Glomerular visceral epithelial cell (primary cell): ENCODE data around the gene SPNS3.

ENCODE experiments used
- DNase-seq: peaks from one replicate; pipeline ENCODE4 v3.0.0-alpha.2; 2016; ENCODE audit errors: extremely low spot score

Gene SPNS3

DNA sequence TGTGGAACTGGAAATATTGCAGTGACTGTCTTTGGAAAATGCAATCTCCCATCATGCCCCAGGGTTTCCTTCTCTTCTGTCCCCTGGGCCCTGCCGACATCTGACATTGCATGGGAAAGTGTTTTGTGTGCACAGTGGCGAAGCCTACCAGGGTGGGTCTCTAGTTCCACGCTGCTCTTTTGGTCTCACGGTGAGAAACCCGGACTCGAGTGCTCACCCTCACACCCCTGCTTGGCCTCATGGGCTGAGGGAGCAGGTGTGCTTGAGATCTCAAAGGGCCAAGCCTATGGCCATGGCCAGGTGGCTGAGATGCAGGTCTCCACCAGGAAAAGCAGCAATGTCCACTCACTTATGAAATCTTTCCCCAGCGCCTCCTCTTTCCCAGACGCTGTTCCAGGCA lies 32.0 kb downstream of the SPNS3 start:
- no peak for DNase-seq

DNA sequence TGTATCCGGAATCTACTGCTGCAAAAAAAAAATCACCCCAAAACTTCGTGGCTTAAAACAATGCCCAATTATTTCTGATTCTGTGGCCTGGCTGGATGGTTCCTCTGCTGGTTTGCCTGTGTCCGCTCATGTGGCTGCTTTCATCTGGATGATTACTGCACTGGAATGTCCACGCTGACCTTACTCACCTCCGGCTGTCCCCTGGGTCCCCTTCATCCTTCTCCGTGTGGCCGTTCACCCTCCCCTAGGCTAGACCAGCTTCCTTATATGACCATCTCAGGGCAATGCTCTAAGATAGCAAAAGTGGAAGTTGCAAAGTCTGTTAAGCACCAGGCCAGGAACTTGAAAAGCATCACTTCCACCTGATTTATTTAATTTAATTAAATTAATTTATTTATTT lies 33.5 kb downstream of the SPNS3 start:
- no peak for DNase-seq

DNA sequence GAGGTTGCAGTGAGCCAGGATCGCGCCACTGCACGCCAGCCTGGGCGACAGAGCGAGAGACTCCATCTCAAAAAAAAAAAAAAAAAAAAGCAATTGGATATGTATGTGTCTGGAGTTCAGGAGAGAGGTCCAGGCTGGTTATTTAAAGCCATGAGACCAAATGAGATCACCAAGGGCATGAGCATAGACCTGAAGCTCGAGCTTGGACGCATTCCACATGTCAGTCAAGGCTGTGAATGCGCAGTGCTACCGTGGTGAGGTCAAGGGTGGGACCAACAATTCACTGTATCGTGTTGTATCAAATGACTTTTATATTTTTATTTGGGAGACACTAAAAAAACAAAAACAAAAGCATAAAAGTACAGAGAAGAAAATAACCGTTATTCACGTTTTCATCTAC lies 35.8 kb downstream of the SPNS3 start:
- DNase-seq = no peak

DNA sequence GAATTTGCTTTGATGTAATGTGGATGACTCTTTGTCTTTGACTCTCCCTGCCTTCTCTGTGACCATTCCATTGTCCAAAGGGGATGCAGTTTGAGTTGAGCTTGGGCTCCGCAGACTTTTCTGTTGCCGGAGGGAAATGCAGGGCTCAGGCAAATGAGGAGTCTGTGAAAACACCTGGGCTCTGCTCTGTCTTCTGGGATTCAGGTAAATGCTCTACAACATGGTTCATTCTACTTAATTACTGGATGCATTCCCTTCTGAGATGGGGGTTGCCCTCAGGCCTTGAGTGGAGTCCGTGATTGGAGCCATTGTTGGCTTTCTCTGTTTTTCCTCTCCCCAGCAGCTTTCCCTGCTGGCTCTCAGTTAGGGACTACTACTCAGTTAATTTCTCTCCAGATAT lies 38.5 kb downstream of the SPNS3 start:
- DNase-seq = no peak

DNA sequence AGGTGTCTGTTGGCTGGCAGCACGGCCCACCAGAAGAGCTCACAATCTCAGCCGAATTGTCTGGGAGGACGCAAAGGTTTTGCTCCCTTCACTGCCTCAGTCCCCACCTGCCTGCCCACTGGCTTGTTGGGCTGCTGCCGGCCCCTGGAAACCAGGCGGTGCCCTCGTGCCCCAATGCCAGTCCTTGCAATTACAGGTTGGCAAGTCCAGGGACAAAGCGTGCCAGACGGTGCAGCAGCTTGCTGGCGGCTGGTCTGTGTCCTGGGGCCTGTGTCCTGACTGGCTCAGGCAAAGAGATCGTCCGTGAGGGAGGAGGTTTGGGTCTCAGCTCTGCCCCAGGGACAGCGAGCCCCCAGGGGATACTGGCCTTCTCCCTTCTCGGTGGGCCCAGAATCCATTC lies 40.4 kb downstream of the SPNS3 start:
- no peak for DNase-seq

DNA sequence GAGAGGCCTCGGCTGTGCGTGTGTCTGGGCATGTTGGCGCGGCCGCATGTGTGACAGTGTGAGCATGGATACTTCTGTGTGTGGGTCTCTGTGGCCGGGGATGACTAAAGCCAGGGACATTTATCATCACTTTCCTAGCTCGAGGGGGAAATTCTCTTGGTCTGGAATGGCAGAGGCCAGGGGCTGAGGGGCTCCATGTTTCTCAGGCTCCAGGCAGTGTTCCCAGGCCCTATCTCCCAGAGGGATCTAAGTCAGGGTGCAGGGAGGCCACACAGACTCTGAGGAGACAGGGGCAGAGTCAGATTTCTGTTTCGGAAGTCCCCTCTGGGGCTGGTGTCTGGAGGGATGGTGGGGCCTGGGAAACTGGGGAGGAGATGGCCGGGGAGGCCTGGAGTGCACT lies 41.3 kb downstream of the SPNS3 start:
- DNase-seq = no peak

DNA sequence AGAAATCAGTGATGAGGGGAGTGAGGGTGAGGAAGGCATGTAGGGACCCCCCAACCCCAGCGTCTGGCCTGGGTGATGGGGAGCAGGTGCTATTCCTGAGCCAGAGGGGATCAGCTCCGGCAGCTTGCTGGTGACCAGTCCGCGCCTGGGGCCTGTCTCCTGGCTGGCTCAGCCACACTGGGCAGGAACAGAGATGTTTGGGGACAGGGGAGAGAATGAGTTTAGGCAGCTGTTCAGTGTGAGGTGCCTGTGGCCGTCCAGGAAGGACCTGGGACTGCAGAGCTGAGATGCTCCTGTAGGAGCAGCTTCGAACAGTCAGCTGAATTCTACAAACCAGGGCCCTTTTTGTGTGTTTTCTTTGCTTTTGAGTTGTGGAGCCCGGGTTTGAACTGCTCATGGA lies 41.7 kb downstream of the SPNS3 start:
- DNase-seq = no peak

DNA sequence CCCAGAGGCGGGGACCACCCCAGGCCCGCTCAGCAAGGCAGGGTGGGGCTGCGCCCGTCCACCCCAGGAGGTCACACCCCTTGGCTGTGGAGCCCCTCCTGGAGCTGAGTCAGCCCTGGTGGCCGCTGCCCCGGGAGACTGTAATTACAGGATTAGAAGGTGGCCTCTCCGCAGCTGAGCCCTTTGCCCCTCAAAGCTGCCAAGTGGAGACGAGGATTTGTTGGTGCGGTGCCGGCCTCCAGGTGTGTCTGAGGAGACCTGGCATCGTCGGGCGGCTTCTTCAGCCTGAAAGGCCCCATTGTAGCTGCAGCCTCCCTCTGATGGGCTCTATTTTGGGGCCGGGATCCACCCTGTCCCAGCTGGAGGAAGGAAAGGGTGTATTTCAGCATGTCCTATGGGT lies 42.3 kb downstream of the SPNS3 start:
- no peak for DNase-seq

DNA sequence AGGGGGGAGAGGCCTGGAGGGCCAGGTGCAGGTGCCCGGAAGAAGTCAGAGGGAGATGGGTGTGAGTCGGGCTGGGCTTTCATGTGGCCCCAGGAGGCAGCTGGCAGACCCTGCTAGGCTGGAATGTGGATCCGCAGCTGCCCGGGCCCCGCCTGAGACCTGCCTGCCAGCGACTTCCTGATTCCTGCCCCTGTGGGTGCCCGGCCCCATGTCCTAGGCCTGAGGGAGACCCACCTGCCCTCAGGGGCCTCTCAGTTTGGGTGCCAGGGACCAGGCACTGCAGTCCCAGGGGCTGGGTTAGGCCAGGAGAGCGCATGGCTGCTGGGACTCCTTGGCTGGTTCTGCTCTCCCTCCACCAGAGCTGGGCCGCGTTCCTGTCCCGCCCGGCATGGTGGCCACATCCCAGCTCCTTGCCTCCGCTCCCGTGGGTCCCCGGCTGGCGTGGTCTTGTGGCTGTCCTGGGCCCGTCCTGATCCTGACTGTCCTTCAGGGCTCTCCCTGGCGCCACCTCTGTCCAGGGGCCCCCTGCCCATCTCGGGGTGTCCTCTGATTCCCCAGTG lies 42.9 kb downstream of the SPNS3 start:
- DNase-seq = no peak

DNA sequence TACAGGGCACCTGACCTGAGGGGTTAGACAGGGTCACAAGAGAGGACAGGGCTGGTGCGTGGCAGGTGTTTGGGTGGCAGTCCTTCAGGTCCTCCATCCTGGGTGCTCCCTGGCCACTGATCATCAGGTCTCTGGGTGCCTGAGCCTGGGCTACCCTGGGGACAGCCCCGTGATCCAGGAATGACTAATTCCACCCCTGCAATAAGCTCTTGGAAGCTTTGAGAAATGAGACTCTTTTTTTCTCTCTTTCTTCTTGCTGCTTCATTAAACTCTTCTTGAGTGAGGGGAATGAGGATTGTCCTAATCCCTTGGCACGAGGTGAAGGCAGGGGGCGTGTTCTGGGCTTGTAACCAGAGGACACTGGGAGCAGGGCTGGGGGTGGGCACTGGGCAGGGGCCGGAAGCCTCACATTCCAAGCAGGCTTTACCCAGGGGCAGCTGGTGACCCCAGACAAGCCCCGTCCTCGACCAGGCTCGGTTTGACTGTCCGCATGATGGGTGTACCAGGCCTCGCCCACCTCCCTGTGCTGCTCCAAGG lies 43.6 kb downstream of the SPNS3 start:
- peak; percentile 40 for DNase-seq

DNA sequence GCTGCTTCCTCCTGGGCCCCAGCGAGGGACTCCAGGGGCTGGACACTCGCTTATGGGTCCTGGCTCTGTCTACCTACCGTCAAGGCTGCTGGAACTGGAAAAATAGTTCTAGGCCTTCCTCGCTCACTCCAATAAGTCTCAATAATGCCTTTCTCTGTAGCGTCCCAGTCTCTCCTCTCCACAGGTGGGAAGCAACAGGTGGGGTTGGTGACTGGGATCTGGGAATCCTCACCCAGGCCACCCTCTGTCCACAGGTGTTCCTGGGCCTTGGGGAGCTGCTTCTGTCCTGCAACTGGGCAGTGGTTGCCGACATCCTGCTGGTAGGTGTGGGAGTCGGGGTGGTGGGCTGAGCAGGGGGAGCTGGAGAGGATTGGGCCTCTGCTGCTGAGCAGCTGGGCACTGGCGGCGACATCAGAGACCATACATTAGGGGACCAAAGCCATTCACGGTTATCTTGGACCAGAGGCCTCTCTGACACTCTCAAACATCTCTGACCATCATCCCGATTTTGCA lies 44.6 kb downstream of the SPNS3 start:
- no peak for DNase-seq

DNA sequence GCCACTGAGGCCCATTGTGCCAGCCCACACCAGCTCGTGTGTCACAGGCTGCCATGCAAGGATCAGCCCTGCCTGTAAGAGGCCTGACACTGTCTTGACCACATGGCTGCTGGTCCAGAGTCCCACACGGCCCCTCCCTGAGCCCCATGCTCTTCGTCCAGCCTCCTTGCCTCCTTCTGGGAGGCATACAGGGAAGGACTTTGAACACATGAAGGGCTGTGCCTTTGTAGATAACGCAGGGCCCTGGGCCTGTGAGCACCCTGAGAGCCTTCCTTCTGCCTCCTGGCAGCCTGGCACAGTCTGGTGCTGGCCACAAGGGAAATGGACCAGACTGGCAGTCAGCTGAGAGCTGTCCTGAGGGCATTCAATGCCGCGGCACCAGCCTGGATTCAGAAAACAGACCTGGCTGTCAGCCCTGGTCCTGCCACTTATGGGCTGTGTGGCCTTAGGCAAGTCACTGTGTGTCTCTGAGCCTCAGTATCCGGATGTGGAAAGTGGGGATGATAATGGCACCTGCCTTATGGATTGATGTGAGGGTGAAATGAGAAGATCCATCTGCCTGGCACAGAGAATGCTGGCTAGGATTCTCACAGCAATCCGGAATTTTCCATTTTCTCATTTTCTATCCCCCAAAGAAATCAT lies 45.7 kb downstream of the SPNS3 start:
- peak; percentile 45 for DNase-seq

DNA sequence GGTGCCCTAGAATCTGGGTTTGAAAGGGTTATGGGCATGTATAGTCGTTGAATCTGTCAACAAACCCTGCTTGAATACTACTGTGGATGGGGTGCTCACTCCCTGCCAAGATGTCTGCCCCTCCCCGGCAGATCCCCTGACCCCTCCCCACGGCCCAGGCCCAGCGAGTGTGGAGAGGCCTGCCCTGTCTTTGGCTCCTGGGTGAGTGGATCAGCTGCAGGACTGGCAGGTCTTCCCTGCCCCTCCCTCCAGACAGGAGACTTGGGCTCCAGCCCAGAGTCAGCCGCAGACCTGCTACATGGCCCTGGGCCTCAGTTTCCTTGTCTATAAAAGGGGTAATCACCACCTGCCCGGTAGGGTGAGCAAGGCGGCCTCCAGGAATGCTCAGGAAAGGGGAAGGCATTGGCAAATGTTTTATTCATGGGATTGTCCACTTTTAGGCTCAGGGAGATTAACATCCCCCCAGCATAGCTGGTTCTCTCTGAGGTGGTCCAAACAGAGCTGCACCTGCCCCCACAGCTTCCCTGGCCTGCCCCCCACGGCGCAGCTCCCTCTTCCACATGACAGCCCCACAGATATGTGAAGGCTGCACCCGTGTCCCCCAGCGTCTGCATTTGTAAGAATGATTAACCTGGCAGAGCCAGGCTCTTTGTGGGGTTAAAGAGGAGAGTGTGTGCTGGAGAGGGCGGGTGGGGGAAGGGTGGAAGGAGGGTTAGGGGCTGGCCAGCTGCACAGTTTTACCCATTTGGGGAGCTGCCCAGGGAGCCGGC lies 46.4 kb downstream of the SPNS3 start:
- DNase-seq = peak; percentile 98

DNA sequence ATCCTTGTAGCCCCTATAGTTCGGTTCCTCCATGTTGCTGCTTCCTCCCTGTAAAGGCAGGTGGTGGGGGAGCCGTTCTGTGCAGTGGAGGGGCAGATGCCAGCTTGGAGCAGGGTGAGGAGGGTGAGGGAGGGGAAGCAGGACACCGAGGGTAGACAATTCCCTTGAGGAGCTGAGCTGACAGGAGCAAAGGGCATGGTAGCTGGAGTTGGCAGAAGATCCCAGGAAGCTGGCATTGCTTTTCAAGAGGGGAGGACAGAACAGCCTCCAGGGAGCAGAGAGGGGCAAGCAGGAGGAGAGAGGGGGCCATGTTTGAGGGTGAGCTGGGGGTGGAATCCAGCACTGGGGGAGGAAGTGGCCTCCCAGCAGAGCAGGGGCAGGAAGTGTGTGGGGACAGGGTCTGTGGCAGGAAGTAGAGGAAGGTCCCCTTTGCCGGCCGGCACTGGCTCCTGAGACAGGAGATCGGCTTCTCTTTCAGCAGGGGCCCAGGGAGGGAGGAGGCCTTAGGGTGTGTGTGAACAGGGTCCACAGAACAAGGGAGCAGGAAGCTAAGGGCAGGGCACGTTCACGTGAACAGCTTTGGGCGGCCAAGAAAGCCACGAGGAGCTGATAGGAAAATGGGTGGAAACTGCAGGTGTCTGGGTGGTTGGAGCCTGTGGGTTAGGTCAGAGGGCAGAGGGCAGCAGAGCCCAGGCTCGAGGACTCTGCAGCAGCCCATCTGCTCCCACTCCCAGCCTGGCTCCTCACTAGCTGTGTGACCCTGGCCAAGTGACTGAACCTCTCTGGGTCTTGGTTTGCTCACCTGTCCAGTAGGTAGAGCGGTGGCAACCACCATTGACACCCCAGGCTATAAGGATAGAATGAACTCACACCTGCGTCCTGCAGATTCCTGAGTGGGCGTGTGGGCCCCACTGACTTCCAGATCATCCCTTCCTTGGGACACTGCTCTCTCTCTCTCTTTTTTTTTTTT lies 47.5 kb downstream of the SPNS3 start:
- DNase-seq = no peak

DNA sequence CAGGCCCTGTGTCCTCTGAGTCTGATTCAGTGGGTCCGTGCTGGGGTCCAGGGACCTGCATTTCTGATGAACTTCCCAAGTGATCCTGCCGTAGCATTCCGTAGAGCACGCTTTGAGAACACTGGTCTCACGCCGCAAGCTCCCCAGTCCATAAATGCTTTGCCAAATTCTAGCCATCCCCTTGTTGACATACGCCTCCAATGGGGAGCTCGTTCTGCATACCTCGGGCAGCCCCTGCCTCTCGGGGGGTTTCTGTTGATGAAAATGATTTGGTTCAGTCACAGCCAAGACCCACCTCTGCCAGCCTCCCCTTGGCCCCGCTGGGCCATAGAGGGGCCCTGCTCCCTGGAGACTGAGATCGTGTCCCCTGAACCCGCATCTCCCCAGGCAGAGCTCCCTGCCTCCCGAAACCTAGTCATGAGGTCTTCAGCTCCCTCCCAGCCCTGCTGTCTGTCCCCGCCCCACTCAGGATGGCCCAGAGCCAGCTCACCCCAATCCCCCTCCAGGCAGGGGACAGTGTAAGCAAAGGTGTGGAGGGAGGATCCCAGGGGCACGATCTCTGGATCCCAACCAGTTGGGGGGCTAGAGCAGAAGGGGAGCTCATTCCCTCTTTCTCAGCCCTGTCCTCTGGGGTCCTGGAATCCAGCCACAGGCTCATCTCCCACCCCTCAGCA lies 48.7 kb downstream of the SPNS3 start:
- no peak for DNase-seq

DNA sequence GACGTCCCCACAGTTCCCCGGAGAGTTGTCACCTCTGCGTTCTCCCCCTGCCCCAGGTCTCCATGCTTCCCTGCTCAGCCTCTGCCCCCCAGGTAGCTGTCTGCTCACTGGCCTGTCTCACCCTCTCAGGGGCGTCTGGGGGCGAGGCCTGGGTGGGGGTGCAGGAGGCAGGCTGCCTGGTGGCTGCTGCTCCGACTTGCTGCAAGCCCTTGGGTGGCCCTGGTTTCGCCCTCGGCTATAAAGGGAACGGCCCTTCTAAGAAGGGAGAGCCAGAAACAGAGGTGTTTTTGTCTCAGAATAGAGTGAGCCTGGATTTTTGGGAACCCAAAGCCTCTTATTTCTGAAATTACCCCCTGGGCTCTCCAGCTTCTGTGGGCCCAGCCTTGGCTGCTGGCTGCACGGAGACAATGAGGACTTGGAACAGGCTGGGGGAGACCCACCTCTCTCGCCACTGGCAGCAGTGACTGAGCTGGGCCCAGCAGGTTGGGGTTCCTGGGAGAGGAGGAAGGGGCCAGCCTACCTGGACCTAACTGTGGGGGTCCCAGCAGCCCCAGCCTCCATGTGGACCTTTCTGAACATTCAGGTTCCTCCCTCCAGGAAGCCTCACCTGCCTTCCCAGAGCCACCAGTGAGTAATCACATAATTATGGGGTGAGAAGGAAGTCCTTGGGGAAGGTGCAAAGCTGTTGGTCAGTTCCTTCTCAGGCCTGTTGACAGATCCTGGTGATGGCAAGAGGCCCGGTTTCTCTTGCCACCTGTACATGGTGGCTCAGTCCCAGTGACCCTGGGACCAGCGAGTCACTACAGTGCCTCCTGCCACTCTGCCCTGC lies 49.5 kb downstream of the SPNS3 start:
- peak; percentile 83 for DNase-seq

DNA sequence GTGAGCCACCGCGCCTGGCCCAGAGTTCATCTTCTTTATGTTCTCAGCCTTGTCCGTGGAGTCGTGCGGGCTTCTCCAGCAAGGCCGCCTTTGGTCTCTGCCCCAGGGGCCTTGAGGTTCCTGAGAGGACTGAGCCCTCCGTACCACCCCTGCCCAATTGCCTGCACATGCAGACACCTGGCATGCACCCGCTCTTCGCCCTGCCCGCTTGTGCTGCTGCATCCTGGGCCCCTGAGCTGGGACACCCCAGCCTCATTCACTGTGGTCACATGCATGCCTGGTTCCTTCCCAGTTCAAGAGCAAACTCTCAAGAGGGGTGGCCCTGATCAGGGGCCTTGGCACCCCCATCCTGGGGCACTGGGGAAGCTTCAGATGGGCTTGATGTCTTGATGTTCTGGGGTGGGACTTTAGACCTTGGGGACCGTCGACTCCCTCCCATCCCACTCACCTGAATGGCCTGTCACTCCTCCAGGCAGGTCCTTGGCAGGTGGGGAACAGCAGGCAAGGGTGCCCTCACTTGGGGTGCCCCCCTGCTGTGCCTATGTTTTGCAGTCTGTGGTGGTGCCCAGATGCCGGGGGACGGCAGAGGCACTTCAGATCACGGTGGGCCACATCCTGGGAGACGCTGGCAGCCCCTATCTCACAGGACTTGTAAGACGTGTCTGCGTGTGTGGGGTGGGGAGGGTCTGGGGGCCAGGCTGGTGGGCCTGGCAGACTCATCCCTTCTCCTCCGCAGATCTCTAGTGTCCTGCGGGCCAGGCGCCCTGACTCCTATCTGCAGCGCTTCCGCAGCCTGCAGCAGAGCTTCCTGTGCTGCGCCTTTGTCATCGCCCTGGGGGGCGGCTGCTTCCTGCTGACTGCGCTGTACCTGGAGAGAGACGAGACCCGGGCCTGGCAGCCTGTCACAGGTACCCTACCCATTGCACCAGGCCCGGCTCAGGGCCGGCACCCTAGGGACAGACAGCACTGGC lies 52.2 kb downstream of the SPNS3 start:
- no peak for DNase-seq

DNA sequence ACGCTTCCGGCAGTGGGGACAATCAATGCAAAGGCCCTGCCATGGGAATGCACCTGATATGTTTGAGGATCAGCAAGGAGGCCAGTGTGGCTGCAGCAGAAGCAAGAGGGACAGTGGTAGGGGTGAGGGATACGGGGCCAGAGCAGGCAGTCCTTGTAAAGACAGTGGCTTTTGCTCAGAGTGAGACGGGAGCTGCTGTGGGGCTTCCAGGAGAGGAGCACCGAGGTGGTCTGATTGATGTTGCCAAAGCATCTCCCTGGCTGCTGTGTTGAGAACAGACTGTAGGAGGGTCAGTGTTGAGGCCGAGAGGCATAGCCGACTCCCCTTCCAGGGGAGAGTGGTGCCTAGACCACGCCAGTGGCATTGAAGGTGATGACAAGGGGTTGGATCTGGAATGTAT lies 53.6 kb downstream of the SPNS3 start:
- DNase-seq = no peak
